ACHN (cell line): ENCODE data around the gene SPRY4.
"Not testable (repeated sequence)": the region's sequence is repeated elsewhere in the genome, so short reads cannot be mapped to it uniquely, and the experiment has no call there.

Experiments used
- DNase-seq: peaks from one replicate; pipeline ENCODE4 v3.0.0-alpha.2; 2015
- in situ Hi-C: cut with HindIII; loops from 2 replicates; pipeline ENCODE4 v1.10.0; 2017; ENCODE audit warnings: low sequenced_read_pairs, low pct_ligation_motif_present, low pct_unique_long_range_greater_than_20kb

SPRY4 gene

GRCh38 chr5:142303565-142303964, 21.3 kb downstream of the SPRY4 start:
- in situ Hi-C loops, result no loop called here
- no peak for DNase-seq

- no peak for DNase-seq
- in situ Hi-C loops, result no loop called here
These were observed 23.3 kb downstream of the SPRY4 start for GRCh38 chr5:142301540-142301939.

- in situ Hi-C loops, result no loop called here
- DNase-seq, result no peak
These were observed 24.1 kb downstream of the SPRY4 start for GRCh38 chr5:142300677-142301076.

GRCh38 chr5:142298789-142299188, 26.0 kb downstream of the SPRY4 start:
- no peak for DNase-seq
- in situ Hi-C loops, result no loop called here

GRCh38 chr5:142297786-142298185, 27.0 kb downstream of the SPRY4 start:
- in situ Hi-C loops, result not testable (repeated sequence)

GRCh38 chr5:142296914-142297417, 27.9 kb downstream of the SPRY4 start:
- no peak for DNase-seq
- in situ Hi-C loops, result no loop called here

More at GRCh38 chr5:142297786-142298185, 27.0 kb downstream of the SPRY4 start:
- DNase-seq, result not testable (repeated sequence)

- no peak for DNase-seq
- in situ Hi-C loops, result no loop called here
These were observed 28.6 kb downstream of the SPRY4 start for GRCh38 chr5:142295960-142296860.

- in situ Hi-C loops, result no loop called here
- DNase-seq, result no peak
These were observed 29.6 kb downstream of the SPRY4 start for GRCh38 chr5:142295084-142295758.

GRCh38 chr5:142293486-142293885, 31.3 kb downstream of the SPRY4 start:
- DNase-seq, result no peak
- in situ Hi-C loops, result no loop called here

- in situ Hi-C loops, result no loop called here
- no peak for DNase-seq
These were observed 32.0 kb downstream of the SPRY4 start for GRCh38 chr5:142292808-142293207.

GRCh38 chr5:142292249-142292648, 32.6 kb downstream of the SPRY4 start:
- DNase-seq, result no peak

GRCh38 chr5:142290577-142291299, 34.1 kb downstream of the SPRY4 start:
- DNase-seq, result no peak

More at GRCh38 chr5:142292249-142292648, 32.6 kb downstream of the SPRY4 start:
- in situ Hi-C loops, result no loop called here

GRCh38 chr5:142289708-142290576, 34.9 kb downstream of the SPRY4 start:
- DNase-seq, result no peak
- in situ Hi-C loops, result no loop called here

More at GRCh38 chr5:142290577-142291299, 34.1 kb downstream of the SPRY4 start:
- in situ Hi-C loops, result no loop called here

- in situ Hi-C loops, result no loop called here
- DNase-seq, result no peak
These were observed 36.9 kb downstream of the SPRY4 start for GRCh38 chr5:142287973-142288313.

GRCh38 chr5:142287096-142287972, 37.5 kb downstream of the SPRY4 start:
- in situ Hi-C loops, result no loop called here
- no peak for DNase-seq

- DNase-seq, result no peak
- in situ Hi-C loops, result no loop called here
These were observed 38.7 kb downstream of the SPRY4 start for GRCh38 chr5:142286111-142286510.

GRCh38 chr5:142283304-142283703, 41.5 kb downstream of the SPRY4 start:
- in situ Hi-C loops, result no loop called here
- DNase-seq, result no peak
